Spleen (tissue), 7 donors: ENCODE data around the gene XPC.

Experiments used
- POLR2A ChIP-seq, 3 donors: fragments of 450-650 bp; IDR thresholded peaks; one replicate each; pipeline ENCODE4 v1.5.1; 2017; ENCODE audit warnings: antibody characterized with exemption in 3 of 3, mild to moderate bottlenecking in 1 of 3
- TF ChIP-seq, protein P1 (sequence below), 11 experiments: fragments of 200-600 bp in 7 of 11; fragments of 450-650 bp in 4 of 11; sonication (generic) in 4 of 11; IDR thresholded peaks in 8 of 11; conservative IDR thresholded peaks in 3 of 11; 1 replicate in 7 of 11; 2 replicates in 4 of 11; pipeline versions ENCODE4 v1.4.0 to v1.8.0; 2016 to 2021; ENCODE audit warnings: antibody characterized with exemption in 11 of 11, inconsistent platforms in 4 of 11, mild to moderate bottlenecking in 1 of 11
- donor health status: DM: no; HTN: no; CAD: no; lungs with moderate emphysema.
- donor health status: DM: no; HTN: no; CAD: no.
- donor health status: DM: no; HTN: no; CAD: no.

DNA sequence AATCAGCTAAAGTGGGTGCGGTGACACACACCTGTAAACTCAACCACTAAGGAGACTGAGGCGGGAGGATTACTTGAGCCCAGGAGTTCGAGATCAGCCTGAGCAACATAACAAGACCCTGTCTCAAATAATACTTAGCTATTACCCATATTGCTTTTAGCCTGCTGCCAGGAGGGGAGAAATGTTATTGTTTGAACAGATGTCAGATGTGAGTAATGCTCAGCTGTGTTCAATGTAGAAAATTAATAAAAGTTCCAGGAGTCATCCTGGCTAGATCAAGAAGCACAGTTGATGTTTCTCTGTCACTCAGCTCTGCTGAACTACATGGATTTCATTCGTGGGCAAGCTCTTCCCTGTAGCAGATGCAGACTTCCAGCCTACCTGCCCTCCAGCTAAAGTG, 22.4 kb upstream of the XPC start:
- TF ChIP-seq, protein P1, sequence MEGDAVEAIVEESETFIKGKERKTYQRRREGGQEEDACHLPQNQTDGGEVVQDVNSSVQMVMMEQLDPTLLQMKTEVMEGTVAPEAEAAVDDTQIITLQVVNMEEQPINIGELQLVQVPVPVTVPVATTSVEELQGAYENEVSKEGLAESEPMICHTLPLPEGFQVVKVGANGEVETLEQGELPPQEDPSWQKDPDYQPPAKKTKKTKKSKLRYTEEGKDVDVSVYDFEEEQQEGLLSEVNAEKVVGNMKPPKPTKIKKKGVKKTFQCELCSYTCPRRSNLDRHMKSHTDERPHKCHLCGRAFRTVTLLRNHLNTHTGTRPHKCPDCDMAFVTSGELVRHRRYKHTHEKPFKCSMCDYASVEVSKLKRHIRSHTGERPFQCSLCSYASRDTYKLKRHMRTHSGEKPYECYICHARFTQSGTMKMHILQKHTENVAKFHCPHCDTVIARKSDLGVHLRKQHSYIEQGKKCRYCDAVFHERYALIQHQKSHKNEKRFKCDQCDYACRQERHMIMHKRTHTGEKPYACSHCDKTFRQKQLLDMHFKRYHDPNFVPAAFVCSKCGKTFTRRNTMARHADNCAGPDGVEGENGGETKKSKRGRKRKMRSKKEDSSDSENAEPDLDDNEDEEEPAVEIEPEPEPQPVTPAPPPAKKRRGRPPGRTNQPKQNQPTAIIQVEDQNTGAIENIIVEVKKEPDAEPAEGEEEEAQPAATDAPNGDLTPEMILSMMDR (IDR thresholded peaks at IDR 0.05 in 8 of 11, conservative IDR thresholded peaks at IDR 0.05 in 3 of 11): no peak
- TF ChIP-seq POLR2A (IDR thresholded peaks at IDR 0.05): no peak
